GM21515 (cell line): Measurements from ENCODE around the gene EFNA5.

Experiments
- ATAC-seq: cut with Tn5 transposase; IDR thresholded peaks from one replicate; pipeline ENCODE4 v1.9.1; 2021; ENCODE audit not compliant: unreplicated experiment

The EFNA5 gene

DNA sequence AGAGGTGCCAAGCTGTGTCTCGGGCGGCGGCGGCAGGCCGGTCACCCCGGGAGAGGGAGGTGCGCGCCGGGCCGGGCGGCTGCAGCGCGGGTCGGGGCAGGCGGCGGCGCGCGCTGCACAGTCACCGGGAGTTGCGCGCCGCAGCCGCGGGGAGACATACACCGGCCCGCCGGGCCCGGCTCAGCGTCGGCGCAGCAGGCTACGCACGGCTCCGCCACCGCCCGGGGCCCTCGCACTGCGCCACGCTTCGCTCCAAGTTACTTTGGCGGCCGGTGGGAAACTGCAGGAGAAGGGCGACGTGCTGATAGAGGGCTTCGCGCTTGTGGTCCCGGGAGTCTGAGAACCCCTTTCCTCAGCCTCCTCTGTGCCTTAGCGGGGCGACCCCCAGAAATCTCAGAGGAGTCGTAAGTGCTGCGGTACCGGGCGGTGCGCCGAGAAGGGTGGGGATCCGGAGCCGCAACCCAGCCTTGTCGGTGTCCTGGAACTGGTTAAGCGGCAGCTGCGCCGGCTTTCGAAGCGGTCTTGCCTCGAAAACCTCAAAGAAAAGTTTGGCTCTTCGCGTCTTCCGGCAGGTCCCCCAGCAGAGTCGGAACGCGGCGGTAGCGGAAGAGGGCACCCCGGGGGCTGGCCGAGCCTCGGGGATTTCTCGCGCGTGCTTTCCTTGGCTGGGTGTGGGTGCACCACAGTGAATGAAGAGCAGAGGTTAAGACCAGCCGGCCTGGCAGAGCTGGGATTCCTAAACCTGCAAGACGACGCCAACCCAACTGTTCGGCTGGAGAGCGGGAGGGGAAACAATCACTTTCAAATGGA, at the start of gene EFNA5:
Gene EFNA5 (minus strand): TSS at position 6 of the 810 bp plus-strand sequence.
- peak; percentile 38 for ATAC-seq

DNA sequence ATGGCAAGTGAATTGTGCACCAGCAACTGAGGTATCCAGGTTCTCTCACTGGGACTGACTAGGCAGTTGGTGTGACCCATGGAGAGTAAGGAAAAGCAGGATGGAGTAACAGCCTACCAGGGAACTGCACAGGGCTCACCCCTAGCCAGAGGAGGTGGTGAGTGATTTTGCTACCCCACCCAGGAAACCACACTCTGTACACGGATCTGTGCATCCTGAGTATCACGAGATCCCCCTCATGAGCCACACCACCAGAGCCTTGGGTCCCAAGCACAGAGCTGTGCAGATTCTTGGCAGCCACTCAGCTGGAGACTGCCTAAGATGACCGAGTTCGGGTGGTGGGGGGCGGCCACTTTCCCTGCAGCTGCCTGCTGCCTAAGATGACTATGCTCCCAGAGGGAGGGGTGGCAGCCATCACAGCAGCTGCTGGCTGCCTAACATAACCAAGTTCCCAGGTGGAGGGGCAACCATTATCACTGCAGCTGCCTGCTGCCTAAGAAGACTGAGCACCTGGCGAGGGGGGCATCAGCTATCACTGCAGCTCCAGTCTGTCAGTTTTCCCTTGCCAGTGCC, 48.4 kb upstream of the EFNA5 start:
- no peak for ATAC-seq

- ATAC-seq: no peak
Measured at GRCh38 chr5:107717816-107718215, 47.1 kb upstream of the EFNA5 start.

DNA sequence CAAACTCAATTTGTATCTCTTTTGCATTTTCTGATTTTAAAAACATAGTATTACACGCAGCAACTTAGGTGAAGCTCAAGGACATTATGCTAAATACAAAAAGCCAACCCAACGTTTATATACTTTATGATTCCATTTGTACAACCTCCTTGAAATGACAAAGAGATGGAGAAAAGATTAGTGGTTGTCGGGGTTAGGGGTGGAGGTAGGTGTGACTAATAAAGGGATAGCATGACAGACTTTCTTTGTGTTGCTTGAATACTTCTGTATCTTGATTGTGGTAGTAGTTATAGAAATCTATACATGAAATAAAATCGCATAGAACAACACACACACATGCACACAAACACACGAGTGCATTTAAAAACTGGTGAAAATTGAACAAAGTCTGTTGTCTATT, 42.5 kb upstream of the EFNA5 start:
- ATAC-seq: no peak

GRCh38 chr5:107712359-107712870, 41.7 kb upstream of the EFNA5 start:
- no peak for ATAC-seq

DNA sequence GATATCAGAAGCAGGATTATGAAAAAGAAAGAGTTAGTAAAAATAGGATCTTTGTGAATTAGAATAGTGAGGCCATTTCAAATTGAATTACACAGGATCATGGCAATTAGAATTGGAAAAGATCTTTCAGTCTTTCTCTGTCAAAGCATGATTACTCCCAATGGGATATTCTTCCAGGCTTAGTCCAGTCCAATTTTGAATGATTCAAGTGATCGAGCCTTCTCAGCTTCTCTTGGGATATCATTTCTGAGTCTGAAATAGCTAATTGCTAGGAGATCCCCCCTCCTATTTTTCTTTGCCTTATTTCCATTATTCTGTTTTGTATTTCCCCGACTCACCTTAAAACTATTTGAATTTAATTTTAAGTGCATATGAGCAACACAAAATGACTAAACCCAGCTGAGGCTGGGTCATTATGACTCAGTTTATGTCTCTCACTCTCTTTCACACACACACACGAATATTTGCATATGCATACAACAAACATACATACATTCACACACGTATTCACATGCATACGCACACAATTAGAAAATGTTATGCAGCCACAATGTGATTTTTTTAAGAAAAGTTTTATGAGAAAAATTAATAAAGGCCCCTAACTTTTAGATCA, 34.8 kb upstream of the EFNA5 start:
- ATAC-seq: no peak

- ATAC-seq: no peak
Measured at GRCh38 chr5:107704681-107705401, 34.1 kb upstream of the EFNA5 start.

GRCh38 chr5:107700481-107700880, 29.7 kb upstream of the EFNA5 start:
- no peak for ATAC-seq

DNA sequence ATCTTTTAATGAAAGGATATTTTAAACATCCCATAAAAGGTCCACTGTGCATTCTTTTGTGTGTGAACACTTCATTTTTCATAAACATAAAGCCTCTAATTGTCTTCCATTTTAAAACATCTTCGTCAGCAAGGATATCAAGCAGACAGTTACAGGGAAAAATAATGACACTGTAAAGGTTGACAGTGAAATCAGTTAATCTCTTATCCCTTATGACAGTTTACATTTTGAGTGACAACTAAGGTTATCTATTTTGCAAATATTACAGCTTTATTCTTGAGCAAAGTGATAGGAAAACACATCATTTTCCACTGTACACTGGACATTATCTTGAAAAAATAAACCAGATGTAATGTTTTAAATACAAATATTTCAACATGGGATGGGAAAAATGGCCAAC, 28.7 kb upstream of the EFNA5 start:
- no peak for ATAC-seq

DNA sequence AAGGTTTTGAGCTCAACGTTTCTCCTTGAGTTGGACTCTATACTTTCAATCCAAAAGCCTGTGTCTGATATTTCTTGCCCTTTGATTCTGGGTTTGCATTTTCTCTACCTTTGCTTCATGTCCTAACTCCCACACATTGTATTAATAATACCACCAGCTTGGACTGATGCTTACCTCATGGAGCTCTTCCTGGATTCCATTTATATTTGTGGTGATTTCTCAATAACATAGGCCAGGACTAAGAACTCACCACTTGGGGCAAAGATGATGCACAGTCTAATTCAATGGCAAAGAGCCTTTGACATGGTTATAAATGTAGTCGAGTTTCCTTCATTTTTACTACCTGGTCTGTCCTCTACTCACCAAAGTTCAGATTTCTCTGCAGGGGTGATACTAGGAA, 27.5 kb upstream of the EFNA5 start:
- ATAC-seq: no peak

- no peak for ATAC-seq
Measured at GRCh38 chr5:107696498-107696897, 25.8 kb upstream of the EFNA5 start.

DNA sequence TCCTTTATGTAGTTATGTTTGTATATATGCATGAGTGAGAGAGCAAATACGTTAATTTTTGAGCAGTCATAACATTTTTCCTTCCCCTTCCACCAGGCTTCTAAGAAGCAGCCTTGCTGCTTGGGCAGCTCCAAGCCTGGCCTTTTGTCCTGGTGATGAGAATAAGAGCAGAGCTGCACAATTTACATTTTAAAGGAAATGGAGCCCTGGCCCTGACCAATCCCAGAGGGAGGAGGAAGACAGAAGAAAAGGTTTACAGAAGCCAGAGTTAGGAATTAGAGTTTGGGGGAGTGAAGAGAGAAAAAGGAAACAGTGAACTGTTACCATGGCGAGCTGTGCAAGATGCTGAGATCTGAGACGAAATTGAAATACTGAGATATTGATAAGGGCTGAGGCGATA, 25.3 kb upstream of the EFNA5 start:
- no peak for ATAC-seq

DNA sequence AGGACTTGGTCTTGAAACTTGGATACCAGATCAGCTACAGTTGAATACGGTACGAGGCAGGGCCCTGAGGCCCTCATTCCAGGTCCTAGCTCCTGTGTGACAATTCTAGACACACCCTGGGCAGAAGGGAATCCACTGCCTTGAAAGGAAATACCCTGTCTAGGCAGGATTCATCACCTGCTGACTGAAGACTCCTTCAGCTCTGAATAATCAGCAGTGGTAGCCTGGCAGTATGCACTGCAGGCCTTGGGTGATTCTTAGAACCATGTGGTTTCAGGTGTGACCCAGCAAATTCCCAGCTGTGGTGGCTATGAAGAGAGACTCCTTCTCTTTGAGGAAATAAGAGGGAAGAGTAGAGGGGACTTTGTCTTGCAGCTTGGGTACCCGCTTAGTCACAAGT, 17.2 kb upstream of the EFNA5 start:
- ATAC-seq: no peak

DNA sequence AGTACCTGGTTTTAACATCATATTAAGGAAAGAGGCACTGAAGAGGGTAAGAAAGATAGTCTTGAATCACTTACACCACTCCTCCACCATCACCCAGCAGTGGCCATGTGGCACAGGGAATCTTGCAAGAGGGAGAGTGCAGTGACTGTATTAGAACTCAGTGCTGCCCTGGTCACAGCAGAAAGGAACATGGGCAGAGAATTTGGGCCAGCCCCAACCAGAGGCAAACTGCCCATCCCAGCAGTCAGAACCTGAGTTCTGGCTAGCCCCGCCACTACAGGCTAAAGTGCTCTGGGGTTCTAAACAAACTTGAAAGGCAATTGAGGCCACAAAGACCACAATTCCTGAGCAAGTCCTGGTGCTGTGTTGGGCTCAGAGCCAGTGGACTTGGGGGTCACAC, 16.7 kb upstream of the EFNA5 start:
- ATAC-seq: no peak

- ATAC-seq: no peak
Measured at GRCh38 chr5:107682533-107682932, 11.8 kb upstream of the EFNA5 start.

DNA sequence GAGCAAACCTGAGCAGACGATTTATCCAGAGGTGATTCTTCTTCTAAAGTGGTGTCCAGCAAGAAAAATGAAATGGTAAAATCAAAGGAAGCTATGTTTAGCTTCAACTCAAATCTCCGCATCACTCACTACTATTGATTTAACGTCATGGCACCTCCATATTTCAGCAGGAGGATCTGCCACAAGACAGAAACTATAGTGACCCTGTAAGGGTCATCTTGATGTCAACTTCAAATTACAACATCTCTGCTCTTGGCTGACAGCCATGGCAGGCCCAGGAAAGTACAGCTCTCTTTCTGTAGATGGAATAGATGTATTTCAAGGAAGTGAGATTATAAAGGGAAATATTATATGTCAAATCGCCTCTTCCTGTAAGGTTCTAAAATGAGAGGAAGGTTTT, 10.1 kb upstream of the EFNA5 start:
- ATAC-seq: no peak

DNA sequence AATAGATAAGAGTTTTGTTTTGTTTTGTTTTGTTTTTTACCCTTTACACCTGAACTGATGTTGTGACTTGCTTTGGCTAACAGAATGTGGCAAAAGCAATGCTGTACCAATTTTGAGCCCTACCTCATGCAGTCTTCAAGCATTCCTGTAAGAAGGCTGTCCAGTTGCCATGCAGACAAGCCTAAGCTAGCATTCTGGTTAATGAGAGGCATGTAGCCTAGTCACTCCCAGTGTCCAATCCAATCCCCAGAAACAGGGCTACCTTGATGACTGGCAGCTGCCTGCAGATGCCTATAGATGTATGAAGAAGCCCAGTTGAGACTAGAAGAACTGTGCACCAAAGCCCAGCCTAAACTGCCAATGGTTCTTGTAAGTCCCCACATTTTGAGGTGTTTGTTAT, 9.4 kb upstream of the EFNA5 start:
- ATAC-seq: no peak

- ATAC-seq: no peak
Measured at GRCh38 chr5:107676702-107677101, 6.0 kb upstream of the EFNA5 start.

DNA sequence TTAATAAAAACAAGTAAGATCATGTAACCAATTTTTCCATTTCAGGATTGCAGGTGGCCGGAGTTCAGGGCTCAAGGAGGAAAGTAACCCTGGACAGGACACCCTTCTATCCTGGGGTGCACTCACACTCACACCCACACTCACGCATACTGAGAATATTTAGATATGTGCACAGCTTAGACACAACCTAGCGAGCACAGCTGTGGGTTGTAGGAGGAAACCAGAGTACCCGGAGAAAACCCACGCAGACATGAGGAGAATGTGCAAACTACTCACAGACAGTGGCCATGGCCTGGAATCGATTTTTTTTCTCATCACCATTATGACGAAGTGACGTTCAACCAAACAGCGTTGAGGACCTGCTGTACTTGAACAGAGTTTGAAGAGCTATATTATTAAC, 4.5 kb upstream of the EFNA5 start:
- ATAC-seq: no peak

- ATAC-seq: no peak
Measured at GRCh38 chr5:107674655-107675054, 3.9 kb upstream of the EFNA5 start.

DNA sequence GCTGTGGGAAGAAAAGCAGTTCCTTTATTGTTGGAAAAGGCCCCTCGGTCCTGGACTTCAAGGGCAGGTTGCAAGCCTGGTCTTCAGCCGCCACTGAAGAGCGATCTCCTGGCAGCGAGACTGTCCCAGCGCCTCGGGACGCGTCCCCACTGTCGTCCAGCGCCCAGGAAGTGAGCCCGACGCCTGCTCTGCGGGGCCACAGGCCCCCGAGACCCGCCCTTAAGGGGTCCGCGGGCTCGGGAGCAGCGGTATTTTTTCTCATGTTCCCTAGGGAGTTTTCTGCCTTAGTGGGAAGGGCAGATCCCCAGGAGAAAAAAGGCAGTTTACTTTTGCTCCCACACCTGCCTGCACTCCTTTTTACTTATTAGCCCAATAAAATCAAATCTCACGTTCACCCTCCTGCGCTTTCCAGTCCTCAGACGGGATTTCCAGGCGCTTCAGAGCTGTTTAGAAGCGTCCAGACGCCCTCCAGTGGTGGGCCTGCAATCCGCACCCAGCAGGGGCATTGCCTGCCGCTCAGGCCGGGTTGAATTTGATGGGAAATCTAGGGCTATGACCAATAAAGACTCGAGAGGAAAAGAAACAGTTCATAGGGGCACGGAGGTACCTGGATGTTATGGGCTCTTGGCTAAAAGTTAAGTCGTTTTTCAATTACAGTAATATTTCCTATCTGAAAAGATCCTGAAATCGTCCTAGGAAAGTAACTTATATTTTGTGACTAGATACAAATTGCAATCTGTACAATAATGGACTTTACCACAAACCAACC, 2.8 kb upstream of the EFNA5 start:
- ATAC-seq: peak; percentile 76
